ENCODE results near the gene LRRK1. TPM values are rescaled to one million over a fixed set of nuclear protein-coding genes. Genes with fewer than 3 reads are reported as not detected.

LRRK1 gene
- total RNA-seq, 4 donors from 2014 or later: 12.1 to 23.8 (median 15.2) TPM

- no peak for ATAC-seq
- 79 to 87% methylated on average over 7 to 11 of the region's 17 CpGs for WGBS, 2 donors (ENCODE audit: low coverage in 1 of 2)
- TF ChIP-seq CTCF (IDR thresholded peaks at IDR 0.05) (no peak), POLR2AphosphoS5 (IDR thresholded peaks at IDR 0.05) (no peak), EP300 (IDR thresholded peaks at IDR 0.05) (no peak), POLR2A (IDR thresholded peaks at IDR 0.05) (no peak)
Measured at GRCh38 chr15:100994597-100995446, 75.7 kb downstream of the LRRK1 start.

GRCh38 chr15:100995471-100996430 lies 76.6 kb downstream of the LRRK1 start:
- TF ChIP-seq POLR2A (IDR thresholded peaks at IDR 0.05): no peak
- TF ChIP-seq EP300 (IDR thresholded peaks at IDR 0.05): no peak
- no peak for TF ChIP-seq CTCF (IDR thresholded peaks at IDR 0.05)
- TF ChIP-seq POLR2AphosphoS5 (IDR thresholded peaks at IDR 0.05): no peak
- Histone ChIP-seq H3K4me3 (no peak overlapping the region), H3K9me3 (no peaks in the 10 kb centered on the region), H3K4me1 (peaks cover 0 to 3% (median 3%) of the 10 kb centered on the region in 3 donors), H3K27me3 (peaks cover 6% of the 10 kb centered on the region), H3K27ac (no peak overlapping the region), H3K36me3 (peaks cover 0 to 5% of the 10 kb centered on the region in 2 donors)
- no peak for ATAC-seq
- WGBS, 2 donors (ENCODE audit: low coverage in 1 of 2): 50 to 60% methylated on average over 12 to 14 of the region's 20 CpGs

More at GRCh38 chr15:100994597-100995446, 75.7 kb downstream of the LRRK1 start:
- peaks cover 0 to 3% (median 3%) of the 10 kb centered on the region in 3 donors for H3K4me1 ChIP-seq
- H3K9me3 ChIP-seq: no peaks in the 10 kb centered on the region
- H3K4me3 ChIP-seq: no peak overlapping the region
- peaks cover 6% of the 10 kb centered on the region for H3K27me3 ChIP-seq
- peaks cover 0 to 5% of the 10 kb centered on the region in 2 donors for H3K36me3 ChIP-seq
- H3K27ac ChIP-seq: no peak overlapping the region

- Histone ChIP-seq H3K27ac (no peak overlapping the region), H3K27me3 (peaks cover 6% of the 10 kb centered on the region), H3K4me3 (no peak overlapping the region), H3K4me1 (peaks cover 0 to 3% (median 3%) of the 10 kb centered on the region in 3 donors), H3K9me3 (no peaks in the 10 kb centered on the region), H3K36me3 (peaks cover 0 to 5% of the 10 kb centered on the region in 2 donors)
- TF ChIP-seq POLR2A (IDR thresholded peaks at IDR 0.05) (no peak), CTCF (IDR thresholded peaks at IDR 0.05) (no peak), EP300 (IDR thresholded peaks at IDR 0.05) (no peak), POLR2AphosphoS5 (IDR thresholded peaks at IDR 0.05) (no peak)
- no peak for ATAC-seq
- WGBS, 2 donors (ENCODE audit: low coverage in 1 of 2): 27 to 79% methylated on average over 1 of the region's 1 CpG
Measured at GRCh38 chr15:100997442-100997841, 78.3 kb downstream of the LRRK1 start.

- no peak for TF ChIP-seq EP300 (IDR thresholded peaks at IDR 0.05)
- TF ChIP-seq POLR2AphosphoS5 (IDR thresholded peaks at IDR 0.05): no peak
- TF ChIP-seq CTCF (IDR thresholded peaks at IDR 0.05): no peak
- TF ChIP-seq POLR2A (IDR thresholded peaks at IDR 0.05): no peak
- H3K9me3 ChIP-seq: no peaks in the 10 kb centered on the region
- H3K27me3 ChIP-seq: peaks cover 6% of the 10 kb centered on the region
- 71 to 88% methylated on average over 1 of the region's 1 CpG for WGBS, 2 donors (ENCODE audit: low coverage in 1 of 2)
- ATAC-seq: no peak
- peaks cover 0 to 3% (median 3%) of the 10 kb centered on the region in 3 donors for H3K4me1 ChIP-seq
- H3K36me3 ChIP-seq: peaks cover 0 to 5% of the 10 kb centered on the region in 2 donors
- H3K27ac ChIP-seq: no peak overlapping the region
- no peak overlapping the region for H3K4me3 ChIP-seq
Measured at GRCh38 chr15:100998630-100999029, 79.5 kb downstream of the LRRK1 start.

All from gastroesophageal sphincter (tissue), 4 donors.